DMS153 treated with DMSO at 0.1 percent for 48 hours (cell line): ENCODE measurements around the gene DENND5B.

Source experiments
- DNase-seq: peaks from one replicate; lab custom pipeline; 2025; ENCODE audit not compliant: unreplicated experiment; lab: John Stamatoyannopoulos, UW

Gene DENND5B

GRCh38 chr12:31342286-31342685, 248.7 kb downstream of the DENND5B start:
- no peak for DNase-seq

- DNase-seq: no peak
Measured at GRCh38 chr12:31339831-31340622, 250.9 kb downstream of the DENND5B start.

- DNase-seq: no peak
Measured at GRCh38 chr12:31337952-31338351, 253.0 kb downstream of the DENND5B start.
